ENCODE measurements around the gene MTCH1.

DNA sequence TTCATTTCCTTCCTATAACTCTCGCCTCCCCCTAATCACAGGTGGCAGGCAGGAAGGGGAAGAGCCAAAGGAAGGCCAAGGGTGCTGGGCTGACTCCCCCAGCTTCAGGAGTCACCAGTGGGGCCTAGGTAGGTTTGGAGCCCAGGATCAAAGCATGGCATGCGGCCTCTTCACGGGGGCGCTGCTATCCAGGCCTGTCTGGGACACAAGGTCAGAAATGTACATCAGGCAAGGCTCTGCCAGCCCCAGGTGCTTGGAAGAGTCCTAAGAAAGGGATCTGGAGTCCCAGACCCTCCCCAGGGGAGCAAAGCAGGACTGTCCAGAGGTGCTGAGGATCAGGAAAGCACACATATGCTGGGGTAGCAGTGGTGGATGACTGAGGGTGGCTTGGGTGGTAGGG lies 21.1 kb downstream of the MTCH1 start:
- TF ChIP-seq POLR2A (IDR thresholded peaks at IDR 0.05; ENCODE audit: low read length) (no peak), GATA1 (IDR thresholded peaks at IDR 0.05; ENCODE audit: low read depth, low read length) (no peak)
